Muscle layer of colon (tissue), 2 donors: ENCODE results near the gene MGLL.

Experiments
- H3K27ac ChIP-seq: one replicate; pipeline ENCODE4 v1.7.0; 2013; ENCODE audit warnings: low read depth, mild to moderate bottlenecking, low read length, moderate library complexity
- H3K27me3 ChIP-seq, 2 donors: one replicate each; pipeline ENCODE4 v1.7.0; 2013; ENCODE audit warnings: low read length in 2 of 2, mild to moderate bottlenecking in 2 of 2; ENCODE audit not compliant: insufficient read depth in 2 of 2, control insufficient read depth in 1 of 2
- H3K36me3 ChIP-seq: one replicate; pipeline ENCODE4 v1.7.0; 2013; ENCODE audit warnings: mild to moderate bottlenecking, low read length; ENCODE audit not compliant: insufficient read depth
- H3K4me1 ChIP-seq: one replicate; pipeline ENCODE4 v1.7.0; 2013; ENCODE audit warnings: mild to moderate bottlenecking, low read length; ENCODE audit not compliant: insufficient read depth
- H3K4me3 ChIP-seq, 2 donors: one replicate each; pipeline ENCODE4 v1.7.0; 2013; ENCODE audit warnings: low read length in 2 of 2, low read depth in 1 of 2, mild to moderate bottlenecking in 1 of 2, moderate library complexity in 1 of 2
- H3K9ac ChIP-seq: one replicate; pipeline ENCODE4 v1.7.0; 2013; ENCODE audit warnings: low read length
- H3K9me3 ChIP-seq: one replicate; pipeline ENCODE4 v1.7.0; 2013; ENCODE audit warnings: mild to moderate bottlenecking, low read length
- donor health status: abdominal sarcoma.
- donor health status: Adenocarcinoma of cecum.

The MGLL gene

DNA sequence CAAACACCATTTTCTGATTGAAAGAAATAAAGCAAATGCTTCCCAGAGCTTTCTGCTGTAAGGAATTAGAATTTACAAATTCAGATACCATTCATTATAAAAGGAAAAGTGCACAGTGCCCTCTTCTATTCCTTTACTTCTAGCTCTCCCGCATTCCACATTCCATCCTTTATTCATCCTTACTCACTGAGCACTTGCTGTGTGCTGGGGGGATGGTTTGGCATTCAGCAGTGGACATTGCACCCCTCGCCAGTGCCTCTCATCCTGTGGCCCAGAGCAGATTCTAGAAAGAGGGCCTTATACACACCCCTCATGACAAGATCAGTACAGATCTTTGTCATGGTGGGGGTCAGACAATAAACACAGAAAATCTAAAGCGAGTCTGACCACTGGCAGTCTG, 73.0 kb downstream of the MGLL start:
- H3K4me1 ChIP-seq, result peaks cover 42% of the 10 kb centered on the region
- H3K27me3 ChIP-seq, result no peaks in the 10 kb centered on the region
- no peak overlapping the region for H3K9ac ChIP-seq
- no peak overlapping the region for H3K4me3 ChIP-seq
- peak overlapping the region; percentile 48 for H3K27ac ChIP-seq
- no peaks in the 10 kb centered on the region for H3K36me3 ChIP-seq
- H3K9me3 ChIP-seq, result no peaks in the 10 kb centered on the region

GRCh38 chr3:127748754-127749327, 73.5 kb downstream of the MGLL start:
- Histone ChIP-seq H3K36me3 (no peaks in the 10 kb centered on the region), H3K9me3 (no peaks in the 10 kb centered on the region), H3K9ac (no peak overlapping the region), H3K4me1 (peaks cover 40% of the 10 kb centered on the region), H3K4me3 (no peak overlapping the region), H3K27ac (peak overlapping the region; percentile 48), H3K27me3 (no peaks in the 10 kb centered on the region)

- Histone ChIP-seq H3K27ac (no peak overlapping the region), H3K4me3 (no peak overlapping the region), H3K9ac (no peak overlapping the region), H3K4me1 (peaks cover 39% of the 10 kb centered on the region), H3K9me3 (no peaks in the 10 kb centered on the region), H3K27me3 (no peaks in the 10 kb centered on the region), H3K36me3 (no peaks in the 10 kb centered on the region)
These were observed 74.4 kb downstream of the MGLL start for GRCh38 chr3:127747751-127748521.

DNA sequence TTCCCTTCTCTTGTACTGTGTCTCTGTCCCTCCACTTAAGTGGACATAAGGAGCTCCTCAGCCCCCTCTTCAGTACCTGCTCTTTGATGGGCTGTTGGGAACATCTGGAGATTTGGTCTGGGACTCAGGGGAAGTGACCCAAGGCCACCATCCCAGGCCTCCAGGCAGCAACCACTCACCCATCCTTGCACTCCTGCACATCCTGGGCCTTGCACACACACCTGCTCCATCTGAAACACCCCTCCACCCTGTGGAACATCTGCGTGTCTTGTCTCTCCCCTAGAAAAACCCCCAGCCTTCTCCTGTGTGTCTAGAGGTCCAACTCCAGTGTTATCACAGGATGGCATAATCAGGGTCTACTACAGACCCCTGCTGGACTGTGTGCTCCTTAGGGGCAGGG, 75.2 kb downstream of the MGLL start:
- Histone ChIP-seq H3K27ac (no peak overlapping the region), H3K9ac (no peak overlapping the region), H3K4me1 (peaks cover 39% of the 10 kb centered on the region), H3K36me3 (no peaks in the 10 kb centered on the region), H3K9me3 (no peaks in the 10 kb centered on the region), H3K27me3 (no peaks in the 10 kb centered on the region), H3K4me3 (no peak overlapping the region)

DNA sequence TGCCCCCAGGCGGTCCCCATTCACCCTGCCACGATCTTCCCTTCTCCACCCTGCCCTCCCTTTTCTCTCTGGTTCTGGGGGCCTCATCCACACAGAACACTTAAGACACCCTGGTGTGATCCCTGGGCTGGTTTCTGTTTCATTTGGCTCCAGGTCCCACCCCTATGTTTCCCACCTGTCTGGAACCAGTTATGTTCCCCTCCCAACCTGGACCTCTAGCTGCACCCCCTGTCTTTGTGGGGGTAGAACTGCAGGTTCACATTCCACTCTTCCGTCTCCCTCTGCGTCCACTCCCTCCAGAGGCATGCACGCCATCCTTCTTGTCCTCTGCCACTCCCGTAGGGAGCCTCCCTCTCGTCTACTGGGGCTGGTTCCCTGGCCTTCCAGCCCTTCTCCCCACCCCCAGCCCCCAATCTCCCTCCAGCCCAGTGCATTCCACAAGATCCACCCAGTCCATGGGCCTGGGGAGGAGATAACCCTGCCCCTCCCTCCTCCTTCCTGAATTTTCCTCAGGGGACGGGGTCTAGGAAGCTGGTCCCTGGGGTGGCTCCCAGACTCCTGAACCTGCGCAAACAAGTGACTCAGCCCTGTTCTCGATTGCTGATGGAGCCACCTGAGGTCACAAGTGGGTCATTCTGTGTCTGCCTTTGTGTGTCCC, 75.8 kb downstream of the MGLL start:
- Histone ChIP-seq H3K9ac (no peak overlapping the region), H3K9me3 (no peaks in the 10 kb centered on the region), H3K27ac (no peak overlapping the region), H3K36me3 (no peaks in the 10 kb centered on the region), H3K4me3 (no peak overlapping the region), H3K27me3 (no peaks in the 10 kb centered on the region), H3K4me1 (peaks cover 39% of the 10 kb centered on the region)

DNA sequence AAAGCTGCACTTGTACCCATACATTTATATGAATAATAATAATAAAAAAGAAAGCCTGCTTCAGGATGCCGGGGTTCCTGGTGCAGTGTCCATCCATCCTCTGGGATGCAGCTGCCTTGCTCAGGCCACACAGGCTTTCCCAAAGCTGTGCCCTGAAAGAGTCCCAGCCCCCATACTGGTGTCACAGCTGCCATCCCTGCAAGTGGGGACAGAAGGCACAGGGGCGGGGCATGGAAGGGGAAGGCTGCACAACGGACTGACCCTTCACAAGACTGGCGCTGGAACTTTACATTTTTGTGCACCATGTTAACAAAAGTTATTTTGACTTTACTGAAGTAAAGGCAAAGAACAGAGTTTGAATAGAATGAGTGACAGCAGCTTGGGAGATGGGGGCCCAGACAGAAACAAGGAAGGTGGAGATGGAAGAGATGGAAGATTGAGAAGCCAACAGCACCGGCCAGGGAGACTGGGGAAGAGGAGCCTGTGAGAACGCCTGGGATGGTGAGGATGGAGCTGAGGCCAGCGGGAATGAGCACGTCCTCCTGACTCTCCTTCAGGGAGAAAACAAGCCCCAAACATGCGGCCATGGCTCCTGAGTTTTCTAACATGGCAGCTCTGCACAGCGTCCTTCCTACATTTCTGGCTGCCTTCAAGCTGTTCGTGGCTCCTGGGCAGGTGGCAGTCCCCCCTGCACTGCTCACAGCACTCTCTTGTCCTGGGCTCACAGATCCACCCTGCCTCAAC, 76.5 kb downstream of the MGLL start:
- Histone ChIP-seq H3K9ac (no peak overlapping the region), H3K4me3 (no peak overlapping the region), H3K9me3 (no peaks in the 10 kb centered on the region), H3K27me3 (no peaks in the 10 kb centered on the region), H3K4me1 (peaks cover 38% of the 10 kb centered on the region), H3K27ac (no peak overlapping the region), H3K36me3 (no peaks in the 10 kb centered on the region)

DNA sequence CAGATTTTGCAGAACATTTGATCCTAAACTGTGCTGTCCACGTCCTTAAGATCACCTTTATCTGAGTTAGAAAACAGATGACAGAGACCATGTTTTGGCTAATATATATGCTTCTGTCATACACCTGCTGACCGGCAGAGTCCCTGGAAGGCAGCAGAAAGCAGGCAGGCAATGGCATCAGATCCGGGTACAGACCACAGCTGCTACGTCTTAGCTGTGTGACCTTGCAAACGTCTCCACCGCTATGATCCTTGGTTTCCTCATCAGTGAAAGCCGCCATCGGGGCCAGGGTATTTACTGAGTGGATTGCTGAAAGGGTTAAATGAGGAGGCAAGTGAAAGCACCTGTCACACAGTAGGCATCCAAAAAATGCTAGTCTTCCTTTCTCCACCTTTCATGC, 77.4 kb downstream of the MGLL start:
- Histone ChIP-seq H3K36me3 (no peaks in the 10 kb centered on the region), H3K27me3 (no peaks in the 10 kb centered on the region), H3K27ac (peak overlapping the region; percentile 3), H3K4me1 (peaks cover 34% of the 10 kb centered on the region), H3K4me3 (no peak overlapping the region), H3K9ac (no peak overlapping the region), H3K9me3 (no peaks in the 10 kb centered on the region)

DNA sequence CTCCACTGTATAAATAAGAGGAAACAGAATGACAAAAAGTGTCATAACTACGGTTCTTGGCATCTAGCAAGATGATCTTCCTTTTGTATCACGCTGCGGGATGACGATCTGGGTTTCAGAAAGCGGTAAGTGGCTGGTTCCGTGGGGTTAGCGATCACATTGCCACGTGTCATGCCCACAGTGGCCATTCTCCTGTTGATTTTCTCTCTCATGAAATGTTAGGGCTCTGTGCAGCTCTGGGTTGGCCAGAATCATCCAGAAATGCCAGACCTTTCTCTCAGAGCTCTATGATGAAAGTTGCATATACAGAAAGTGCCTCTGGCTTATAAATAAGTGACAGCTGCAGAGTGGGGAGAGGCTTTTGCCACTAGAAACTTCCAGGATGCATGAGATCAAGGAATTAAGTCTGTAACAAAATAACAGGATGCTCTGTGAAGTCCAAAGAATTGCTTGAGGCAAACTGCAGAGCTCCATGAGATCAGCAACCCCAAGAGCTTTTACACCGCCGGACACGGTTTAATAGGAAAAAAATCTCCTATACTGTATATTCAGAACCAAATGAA, 78.0 kb downstream of the MGLL start:
- Histone ChIP-seq H3K4me3 (no peak overlapping the region), H3K27ac (no peak overlapping the region), H3K27me3 (no peaks in the 10 kb centered on the region), H3K36me3 (no peaks in the 10 kb centered on the region), H3K9ac (no peak overlapping the region), H3K9me3 (no peaks in the 10 kb centered on the region), H3K4me1 (peaks cover 30% of the 10 kb centered on the region)

- Histone ChIP-seq H3K4me1 (peaks cover 30% of the 10 kb centered on the region), H3K4me3 (no peak overlapping the region), H3K27me3 (no peaks in the 10 kb centered on the region), H3K9ac (no peak overlapping the region), H3K36me3 (no peaks in the 10 kb centered on the region), H3K27ac (no peak overlapping the region), H3K9me3 (no peaks in the 10 kb centered on the region)
These were observed 78.7 kb downstream of the MGLL start for GRCh38 chr3:127743351-127744252.

DNA sequence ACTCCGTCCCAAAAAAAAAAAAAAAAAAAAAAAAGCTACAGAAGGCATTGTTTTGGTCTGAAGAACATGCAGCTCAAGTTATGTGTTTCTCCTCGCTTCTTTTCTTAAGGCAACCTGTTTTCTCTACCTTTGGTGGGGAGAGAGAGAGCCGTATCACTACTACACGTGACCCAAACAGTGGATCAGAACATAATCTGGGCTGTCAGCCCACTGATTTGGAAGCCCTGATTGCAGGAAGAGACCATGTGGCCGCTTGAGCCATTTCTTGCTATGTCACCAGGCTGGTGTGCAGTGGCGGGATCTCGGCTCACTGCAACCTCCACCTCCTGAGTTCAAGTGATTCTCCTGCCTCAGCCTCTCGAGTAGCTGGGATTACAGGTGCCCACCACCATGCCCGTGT, 79.7 kb downstream of the MGLL start:
- H3K9ac ChIP-seq, result no peak overlapping the region
- H3K4me3 ChIP-seq, result no peak overlapping the region
- no peaks in the 10 kb centered on the region for H3K36me3 ChIP-seq
- H3K27ac ChIP-seq, result no peak overlapping the region
- H3K27me3 ChIP-seq, result no peaks in the 10 kb centered on the region
- H3K9me3 ChIP-seq, result no peaks in the 10 kb centered on the region
- peaks cover 21% of the 10 kb centered on the region for H3K4me1 ChIP-seq
